Fibroblast of lung (primary cell): Measurements from ENCODE around the gene HDAC4.

Source experiments
- CTCF ChIP-seq, 2 donors: IDR thresholded peaks in 1 of 2; conservative IDR thresholded peaks in 1 of 2; 1 replicate in 1 of 2; 2 replicates in 1 of 2; pipeline ENCODE4 v1.5.1; 2011 to 2012; ENCODE audit warnings: low read length in 2 of 2, control low read depth in 1 of 2, inconsistent platforms in 1 of 2, low read depth in 1 of 2, mild to moderate bottlenecking in 1 of 2
- EZH2 ChIP-seq: IDR thresholded peaks from 2 replicates; pipeline ENCODE4 v1.5.1; 2012; ENCODE audit warnings: low read length, control low read depth, mild to moderate bottlenecking; ENCODE audit errors: missing control alignments

DNA sequence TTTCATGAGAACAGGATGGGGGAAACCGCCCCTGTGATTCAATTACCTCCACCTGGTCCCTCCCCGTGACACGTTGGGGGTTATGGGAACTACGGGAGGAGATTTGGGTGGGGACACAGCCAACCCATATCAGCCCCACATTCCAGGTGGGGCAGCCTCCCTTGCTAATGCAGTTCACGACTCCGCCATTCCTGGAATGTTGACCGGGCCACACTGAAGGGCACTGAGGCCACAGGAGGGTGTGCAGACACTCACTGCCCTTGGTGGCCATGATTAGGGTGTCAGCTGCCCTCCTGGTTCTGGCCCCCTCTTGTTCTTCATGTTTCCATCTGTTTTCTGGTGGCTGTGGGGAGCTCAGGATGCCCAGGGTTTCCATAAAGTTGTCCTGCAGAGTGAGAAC, 376.6 kb downstream of the HDAC4 start:
- no peak for TF ChIP-seq CTCF (conservative IDR thresholded peaks at IDR 0.05 in 1 of 2, IDR thresholded peaks at IDR 0.05 in 1 of 2; ENCODE audit: low read depth in 1 of 2, low read length in 2 of 2)
- no peak for TF ChIP-seq EZH2
